Lung microvascular endothelial cell (primary cell): ENCODE results near the gene ATP6V0E1. TPM values are rescaled to one million over a fixed set of nuclear protein-coding genes. Genes with fewer than 3 reads are reported as not detected.
"Not testable (repeated sequence)": the region's sequence is repeated elsewhere in the genome, so short reads cannot be mapped to it uniquely, and the experiment has no call there.

Experiments used
- DNase-seq, 2 donors: peaks; one replicate each; pipeline versions ENCODE4 v3.0.0 to v3.0.0-alpha.2; 2010; ENCODE audit warnings: low read depth in 2 of 2
- total RNA-seq: library from RNA; depleted of rRNA; stranded (reverse); fragments of >200 nt; gene quantifications from 2 replicates; pipeline ENCODE4 v1.2.1, GENCODE V29; 2014

The ATP6V0E1 gene
- total RNA-seq, 1 donor from 2014 or later = 553 TPM

DNA sequence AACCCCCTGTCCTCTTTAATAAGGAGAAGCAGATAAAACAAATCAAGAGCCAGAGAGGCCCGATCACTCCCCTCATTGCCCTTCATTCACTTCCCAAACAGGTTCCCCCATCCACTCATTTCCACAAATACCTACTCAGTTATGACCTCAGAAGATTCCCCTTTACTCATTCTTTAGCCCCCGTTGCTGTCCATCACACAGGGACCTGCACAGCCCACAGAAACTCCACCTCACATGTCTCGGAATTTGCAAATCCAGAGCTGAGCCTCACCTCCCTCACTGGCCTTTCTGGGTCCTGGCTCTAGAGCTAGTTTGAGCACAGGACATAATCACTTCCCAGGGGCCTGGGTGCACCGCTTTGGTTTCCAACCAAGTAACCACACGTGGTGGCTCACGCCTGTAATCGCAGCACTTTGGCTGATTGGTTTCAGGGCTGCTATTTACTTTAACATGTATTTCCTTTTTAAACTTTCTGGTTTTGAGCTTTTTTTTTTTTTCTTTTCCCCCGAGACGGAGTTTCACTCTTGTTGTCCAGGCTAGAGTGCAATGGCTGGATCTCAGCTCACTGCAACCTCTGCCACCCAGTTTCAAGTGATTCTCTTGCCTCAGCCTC, 17.8 kb downstream of the ATP6V0E1 start:
- DNase-seq = no peak

DNA sequence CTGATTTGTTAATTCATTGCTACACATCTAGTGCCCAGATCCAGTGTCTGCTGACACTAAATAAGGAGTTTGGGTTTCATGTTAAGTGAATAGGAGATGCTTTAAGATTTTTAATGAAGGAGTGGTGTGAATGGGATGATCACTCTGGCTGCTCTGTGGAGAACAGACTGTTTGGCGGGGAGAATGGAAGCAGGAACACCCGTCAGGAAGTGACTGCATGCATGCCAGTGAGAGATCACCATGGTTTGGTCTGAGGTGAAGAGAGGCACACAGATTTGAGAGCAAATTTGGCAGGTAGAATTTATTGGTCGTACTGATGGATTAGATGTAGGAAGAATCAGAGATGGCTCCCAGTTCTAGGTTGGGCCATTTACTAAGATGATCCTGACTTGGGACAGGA, 19.8 kb downstream of the ATP6V0E1 start:
- peak; percentile 46 to 67 for DNase-seq

DNA sequence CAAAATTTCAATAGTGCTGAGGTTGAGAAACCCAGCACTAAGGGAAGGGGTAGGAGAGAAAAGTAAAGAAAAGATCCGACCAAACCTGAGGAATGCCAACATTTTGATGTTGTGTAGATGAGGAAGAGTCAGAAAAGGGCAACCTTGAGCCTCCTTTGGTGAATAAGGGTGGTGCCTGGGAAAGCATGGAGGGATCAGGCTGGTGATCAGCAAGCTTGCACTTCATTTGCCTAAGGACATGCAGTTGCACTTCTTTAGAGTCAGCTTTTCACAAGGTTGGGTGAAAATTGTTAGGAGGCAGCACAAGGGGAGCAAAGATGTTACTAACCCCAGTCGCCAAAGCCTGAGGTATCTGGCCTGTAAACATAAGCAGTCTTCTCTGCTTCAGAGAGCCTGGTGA, 20.4 kb downstream of the ATP6V0E1 start:
- DNase-seq = no peak

DNA sequence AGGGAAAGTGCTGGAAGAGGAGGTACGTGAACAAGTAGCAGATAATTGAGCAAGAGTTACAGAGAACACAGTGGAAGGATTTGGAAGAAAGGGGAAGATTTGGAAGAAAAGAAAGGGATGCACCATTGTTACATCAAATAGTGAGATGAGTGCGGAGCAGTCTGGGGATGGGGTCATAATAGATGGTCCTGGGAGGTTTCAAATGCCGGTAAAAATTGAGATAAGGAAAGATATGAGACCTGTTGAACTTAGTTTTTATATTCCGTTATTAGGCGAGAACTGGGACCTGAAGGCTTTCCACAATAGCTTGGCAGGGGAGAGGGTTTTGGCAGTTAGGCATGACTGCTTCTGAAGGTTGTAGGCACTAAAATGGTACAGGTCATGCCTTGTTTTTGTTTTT, 20.9 kb downstream of the ATP6V0E1 start:
- no peak for DNase-seq

DNA sequence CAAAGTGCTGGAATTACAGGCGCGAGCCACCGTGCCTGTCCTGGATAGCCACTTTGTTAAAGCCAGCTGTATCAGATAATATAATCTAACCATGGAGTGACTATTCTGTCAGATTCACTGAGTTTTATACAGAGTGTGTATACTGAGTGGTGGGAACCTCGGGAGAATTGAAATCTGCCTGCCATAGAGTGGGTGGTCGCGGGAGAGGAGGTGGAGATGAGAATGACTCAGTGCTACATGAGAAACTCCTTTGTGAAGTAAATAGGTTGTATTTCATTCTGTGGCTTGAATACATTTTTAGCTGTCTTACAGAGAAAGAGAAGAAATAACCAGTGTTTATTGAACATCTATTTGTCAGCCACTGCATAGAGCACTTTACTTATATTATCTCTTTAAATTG, 26.4 kb downstream of the ATP6V0E1 start:
- no peak for DNase-seq

DNA sequence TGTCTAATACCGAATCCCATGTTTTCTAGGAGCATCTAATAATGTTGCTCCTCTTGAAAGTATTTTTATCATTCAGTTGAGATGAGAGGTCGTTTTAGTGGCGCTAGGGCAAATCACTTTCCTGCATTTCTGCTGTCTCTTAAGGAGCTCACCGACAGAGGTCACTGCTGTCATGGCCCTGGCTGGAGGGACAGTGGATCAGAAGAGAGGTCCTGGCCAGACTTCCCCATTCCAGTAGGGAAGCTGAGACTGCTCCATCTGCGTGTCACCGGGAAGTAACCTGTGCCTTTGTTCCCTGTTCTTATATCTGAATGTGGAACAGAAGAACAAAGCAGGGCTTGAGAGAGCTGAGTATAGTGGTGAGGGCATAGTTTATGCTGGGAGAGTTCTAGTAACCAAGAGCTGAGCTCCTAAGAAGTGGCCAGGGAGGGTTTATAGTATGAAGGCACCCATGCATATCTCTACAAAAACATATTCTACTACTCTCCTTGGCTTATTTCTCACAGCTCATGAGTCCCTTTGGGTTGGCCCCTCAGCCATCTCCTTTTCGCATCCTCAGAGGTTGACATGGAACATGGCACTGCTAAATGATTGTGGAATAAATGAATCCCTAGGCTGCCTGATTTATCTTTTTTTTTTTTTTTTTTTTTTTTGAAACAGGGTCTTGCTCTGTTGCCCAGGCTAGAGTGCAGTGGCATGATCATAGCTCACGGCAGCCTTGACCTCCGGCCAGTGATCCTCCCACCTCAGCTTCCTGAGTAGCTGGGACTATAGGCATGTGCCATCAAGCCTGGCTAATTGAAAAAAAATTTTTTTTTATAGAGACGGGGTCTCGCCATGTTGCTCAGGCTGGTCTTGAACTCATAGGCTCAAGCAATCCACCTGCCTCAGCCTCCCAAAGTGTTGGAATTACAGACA, 27.2 kb downstream of the ATP6V0E1 start:
- peak; percentile 78 to 79 for DNase-seq

DNA sequence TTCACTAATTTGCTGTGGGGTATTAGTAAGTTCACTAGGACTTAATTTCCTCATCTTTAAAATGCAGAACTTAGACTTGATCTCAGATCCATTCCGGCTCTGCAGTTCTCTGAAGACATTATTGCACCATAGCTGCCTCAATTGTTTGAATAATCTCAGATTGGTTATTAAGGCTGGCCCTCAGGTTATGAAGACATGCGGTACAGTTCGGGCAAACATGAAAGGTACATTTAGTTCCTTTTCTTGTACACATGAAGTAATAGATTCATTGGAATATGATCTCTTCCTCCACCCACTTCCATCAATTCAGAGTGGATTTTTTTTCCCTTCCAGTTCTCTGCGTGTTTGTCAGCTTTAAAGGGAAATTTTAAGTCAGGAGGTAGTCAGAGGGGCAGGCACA, 28.0 kb downstream of the ATP6V0E1 start:
- peak in 1 of 2 donors; percentile 17 for DNase-seq

DNA sequence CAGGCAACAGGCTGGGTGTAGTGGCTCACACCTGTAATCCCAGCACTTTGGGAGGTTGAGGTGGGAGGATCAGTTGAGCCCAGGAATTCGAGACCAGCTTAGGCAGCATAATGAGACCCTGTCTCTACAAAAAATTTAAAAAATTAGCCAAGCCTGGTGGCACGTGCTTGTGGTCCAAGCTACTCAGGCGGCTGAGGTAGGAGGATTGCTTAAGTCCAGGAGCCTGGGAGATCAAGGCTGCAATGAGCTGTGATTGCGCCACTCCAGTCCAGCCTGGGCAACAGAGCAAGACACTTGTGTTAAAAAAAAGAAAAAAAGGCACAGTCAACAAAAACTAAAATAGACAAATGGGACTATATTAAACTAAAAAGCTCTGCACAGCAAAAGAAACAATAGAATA, 29.3 kb downstream of the ATP6V0E1 start:
- no peak for DNase-seq

DNA sequence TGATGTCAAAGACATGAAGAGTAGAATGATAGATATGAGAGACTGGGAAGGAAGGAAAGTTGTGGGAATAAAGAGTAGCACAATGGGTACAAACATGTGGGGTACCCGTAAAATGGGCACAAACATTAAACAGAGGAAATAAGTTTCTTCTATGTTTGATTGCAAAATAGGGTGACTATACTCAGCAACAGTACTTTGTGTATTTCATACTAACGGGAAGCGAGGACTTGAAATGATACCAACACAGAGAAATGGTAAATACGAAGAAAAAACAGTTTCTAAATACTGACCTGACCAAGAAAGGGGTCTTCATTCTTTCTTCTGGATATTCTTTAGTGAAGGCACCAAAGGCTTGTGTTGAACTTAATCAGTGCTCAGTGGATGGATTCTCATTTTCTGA, 31.1 kb downstream of the ATP6V0E1 start:
- DNase-seq = no peak

DNA sequence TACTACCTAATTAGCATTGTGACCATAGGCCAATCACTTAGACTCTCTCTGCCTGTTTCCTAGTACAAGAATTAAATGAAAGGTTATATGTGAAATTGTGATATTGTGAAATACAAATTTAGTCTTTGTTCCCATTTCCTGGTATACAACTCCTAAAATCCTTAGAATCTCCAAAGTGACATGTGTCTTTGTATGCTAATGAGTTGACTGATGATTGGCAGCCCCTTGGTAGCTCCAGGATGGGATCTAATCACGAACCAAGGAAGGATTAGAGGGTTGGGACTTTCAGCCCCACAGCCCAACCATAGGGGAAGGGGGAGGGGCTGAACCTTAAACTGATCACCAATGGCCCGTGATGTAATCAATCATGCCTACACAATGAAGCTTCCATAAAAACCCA, 31.6 kb downstream of the ATP6V0E1 start:
- DNase-seq = no peak

DNA sequence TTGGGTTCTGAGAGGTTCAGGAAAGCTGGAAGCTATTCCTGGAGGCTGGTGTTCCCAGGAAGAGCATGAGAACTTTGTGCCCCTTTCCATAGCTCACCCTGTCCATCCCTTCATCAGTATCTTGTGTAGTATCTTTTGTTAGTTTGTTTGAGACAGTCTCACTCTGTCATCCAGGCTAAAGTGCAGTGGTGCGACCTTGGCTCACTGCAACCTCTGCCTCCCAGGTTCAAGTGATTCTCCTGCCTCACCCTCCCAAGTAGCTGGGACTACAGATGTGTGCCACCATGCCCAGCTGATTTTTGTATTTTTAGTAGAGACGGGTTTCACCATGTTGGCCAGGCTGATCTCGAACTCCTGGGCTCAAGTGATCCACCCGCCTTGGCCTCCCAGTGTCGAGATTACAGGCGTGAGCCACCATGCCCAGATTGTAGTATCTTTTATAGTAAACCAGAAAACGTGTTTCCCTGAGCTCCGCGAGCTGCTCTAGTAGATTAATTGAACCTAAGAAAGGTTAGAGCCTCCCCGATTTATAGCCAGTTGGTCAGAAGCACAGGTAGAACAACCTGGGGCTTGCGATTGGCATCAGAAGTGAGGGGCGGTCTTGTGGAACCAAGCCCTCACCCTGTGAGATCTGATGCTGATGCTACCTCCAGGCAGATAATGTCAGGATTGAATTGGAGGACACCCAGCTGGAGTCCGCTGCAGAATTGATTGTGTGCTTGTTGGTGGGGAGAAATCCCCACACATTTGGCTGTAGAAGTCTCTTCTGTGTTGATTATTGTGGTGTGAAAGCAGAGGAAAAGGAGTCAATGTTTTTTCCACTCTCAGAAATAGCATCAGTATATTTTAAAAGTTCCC, 32.3 kb downstream of the ATP6V0E1 start:
- DNase-seq = no peak

DNA sequence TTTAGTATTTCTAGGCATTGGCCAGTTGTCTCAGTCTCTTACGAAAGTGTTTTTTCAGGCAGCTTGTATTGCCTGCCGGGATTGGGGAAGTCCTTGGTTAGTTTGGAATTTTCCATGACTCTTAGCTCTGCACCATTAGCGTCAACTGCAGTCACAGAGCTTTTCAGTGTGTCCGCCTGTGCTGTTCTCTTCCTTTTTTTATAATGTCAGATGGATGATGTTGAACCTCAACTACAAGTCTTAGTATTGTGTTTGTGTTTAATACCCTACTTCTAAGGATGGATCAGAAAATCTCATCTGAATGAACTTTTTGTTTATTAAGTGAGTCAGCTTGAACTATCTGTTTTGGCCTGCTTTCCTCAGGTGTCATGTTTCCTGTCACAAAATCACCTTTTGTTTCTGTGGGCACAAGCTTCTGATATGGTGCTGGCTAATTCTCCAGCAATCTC, 33.1 kb downstream of the ATP6V0E1 start:
- DNase-seq = peak; percentile 67 to 92

DNA sequence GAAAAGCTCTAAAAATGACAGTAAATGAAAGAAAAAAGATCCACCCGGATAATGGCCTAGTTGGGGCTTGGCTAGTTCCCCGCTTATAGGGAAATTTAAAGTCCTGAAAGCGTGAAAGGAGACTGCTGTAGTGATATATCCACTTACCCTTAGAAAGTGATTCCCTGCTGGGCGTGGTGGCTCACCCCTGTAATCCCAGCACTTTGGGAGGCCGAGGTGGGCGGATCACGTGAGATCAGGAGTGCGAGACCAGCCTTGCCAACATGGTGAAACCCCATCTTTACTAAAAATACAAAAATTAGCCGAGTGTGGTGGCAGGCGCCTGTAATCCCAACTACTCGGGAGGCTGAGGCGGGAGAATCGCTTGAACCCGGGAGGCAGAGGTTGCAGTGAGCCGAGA, 33.5 kb downstream of the ATP6V0E1 start:
- DNase-seq = not testable (repeated sequence)

DNA sequence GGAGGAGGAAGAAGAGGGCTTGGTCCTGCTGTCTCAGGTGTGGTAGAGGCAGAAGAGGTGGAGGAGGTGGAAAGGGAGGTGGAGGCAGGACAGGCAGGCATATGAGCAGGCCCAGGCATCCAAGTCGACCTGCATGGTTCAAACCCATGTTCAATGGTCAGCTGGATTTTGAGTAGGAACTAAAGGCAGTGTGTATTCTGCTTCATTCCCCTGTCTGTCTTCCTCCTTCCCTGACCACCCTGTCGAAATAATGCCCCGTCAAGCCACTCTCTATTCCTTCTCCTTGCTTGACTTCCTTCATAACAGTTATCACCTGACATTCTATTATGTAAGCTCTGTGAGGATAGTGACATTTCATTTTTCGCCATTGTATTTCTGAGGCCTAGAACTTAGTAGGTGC, 34.8 kb downstream of the ATP6V0E1 start:
- DNase-seq = no peak

DNA sequence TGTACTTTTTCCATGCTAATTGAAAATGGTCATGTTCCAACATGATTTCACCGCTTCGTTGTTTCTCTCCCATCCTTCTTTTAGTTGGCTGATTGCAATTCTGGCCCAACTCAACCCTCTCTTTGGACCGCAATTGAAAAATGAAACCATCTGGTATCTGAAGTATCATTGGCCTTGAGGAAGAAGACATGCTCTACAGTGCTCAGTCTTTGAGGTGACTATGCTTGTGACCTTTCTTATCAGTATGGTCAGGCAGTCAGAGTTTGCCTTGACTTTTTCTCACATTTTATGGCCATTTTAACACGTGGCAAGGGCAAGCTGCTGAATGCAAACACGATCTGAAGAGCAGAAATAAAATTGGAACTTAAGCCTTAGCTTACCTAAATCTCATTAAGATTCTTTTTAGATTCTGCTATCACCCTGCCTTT, 36.6 kb downstream of the ATP6V0E1 start:
- no peak for DNase-seq

DNA sequence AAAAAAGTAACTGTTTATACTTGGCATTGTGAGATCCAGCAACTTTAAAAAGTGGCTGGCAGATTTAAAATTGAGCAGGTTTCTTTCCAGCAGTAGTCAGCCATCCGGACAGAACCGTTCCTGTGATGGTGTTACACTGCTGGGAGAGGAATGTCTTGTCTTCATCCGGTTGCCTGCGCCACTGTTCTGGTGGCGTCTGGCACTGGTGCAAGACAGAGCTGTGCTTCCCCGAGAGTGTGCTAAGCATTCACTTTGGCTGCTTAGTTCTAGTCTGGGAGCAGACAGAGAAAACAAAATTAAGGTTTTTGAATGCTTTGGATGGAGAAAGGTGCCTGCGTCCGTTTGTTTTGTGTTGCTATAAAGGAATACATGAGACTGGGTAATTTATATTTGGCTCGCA, 37.1 kb downstream of the ATP6V0E1 start:
- no peak for DNase-seq

DNA sequence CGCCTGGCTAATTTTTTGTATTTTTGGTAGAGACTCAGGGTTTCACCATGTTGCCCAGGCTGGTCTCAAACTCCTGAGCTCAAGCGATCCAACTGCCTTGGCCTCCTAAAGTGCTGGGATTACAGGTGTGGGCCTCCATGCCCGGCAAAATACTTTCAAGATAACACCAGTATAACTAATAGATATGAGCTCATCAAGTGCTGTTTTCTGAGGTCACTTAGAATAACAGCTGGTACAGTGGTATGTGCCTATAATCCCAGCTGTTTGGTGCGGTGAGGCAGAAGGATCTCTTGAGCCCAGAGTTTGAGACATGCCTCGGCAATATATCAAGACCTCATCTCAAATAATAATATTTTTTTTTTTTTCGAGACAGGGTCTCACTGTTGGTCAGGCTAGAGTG, 42.1 kb downstream of the ATP6V0E1 start:
- no peak for DNase-seq

DNA sequence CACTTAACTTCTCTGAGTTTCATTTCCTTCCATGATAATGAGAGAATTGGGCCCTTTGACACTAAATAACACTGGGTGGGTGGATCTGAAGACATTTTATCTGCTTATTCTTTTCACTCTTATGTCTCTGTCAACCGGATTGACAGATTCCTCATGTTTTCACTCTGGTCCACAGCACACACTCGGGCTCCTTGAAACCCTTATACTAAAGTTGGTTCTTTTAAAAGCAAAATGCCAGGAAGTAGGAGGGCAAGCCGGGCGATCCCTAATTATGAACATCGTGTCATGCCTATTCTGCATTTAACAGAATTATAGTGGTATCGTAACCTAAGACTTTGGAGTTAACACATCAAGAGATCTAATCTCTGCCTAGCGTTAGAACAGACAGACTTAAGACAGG, 44.3 kb downstream of the ATP6V0E1 start:
- no peak for DNase-seq

DNA sequence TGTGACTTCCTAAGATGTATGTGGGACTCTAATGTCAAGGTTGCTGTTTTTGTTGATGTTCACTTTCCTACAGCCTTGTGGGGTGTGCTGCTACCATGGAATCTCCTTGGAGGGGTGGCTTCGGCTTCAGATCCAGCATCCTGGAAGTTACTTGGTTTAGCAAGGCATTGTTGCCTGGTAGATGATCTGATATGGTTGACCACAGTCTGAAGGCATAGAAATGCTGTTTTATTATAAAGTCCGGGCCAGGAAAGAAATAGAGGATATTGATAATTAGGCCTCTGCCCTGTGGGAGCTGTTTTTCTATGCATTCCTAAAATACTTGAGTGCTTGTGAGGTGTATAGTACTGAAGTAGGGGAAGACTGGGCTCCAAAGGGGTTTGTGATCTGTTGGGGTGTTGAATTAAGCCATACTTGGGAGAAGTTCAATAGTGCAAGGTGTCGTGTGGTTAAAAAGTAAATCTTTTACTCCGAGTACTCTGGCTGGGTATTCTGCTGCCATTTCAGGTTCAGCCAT, 45.3 kb downstream of the ATP6V0E1 start:
- peak in 1 of 2 donors; percentile 20 for DNase-seq

DNA sequence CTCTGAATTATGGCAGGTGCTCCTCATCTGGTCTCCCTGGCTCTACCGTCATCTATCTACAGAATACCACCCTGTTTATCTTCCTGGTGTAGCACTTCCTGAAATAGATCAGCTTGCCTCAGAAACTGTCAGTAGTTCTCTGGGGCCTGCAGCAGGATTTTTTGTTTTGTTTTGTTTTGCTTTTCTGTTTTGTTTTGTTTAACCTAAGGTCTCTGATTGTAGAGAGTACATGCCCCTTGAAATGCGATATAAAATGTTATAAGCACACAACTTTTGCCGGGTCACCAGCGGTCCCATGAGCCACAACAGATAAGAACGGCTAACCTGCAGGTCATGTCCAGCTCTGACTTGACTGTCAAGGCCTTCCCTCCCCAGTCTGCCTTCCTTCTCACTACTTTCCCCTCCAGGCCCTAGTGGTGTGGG, 45.9 kb downstream of the ATP6V0E1 start:
- DNase-seq = peak; percentile 31 to 66

DNA sequence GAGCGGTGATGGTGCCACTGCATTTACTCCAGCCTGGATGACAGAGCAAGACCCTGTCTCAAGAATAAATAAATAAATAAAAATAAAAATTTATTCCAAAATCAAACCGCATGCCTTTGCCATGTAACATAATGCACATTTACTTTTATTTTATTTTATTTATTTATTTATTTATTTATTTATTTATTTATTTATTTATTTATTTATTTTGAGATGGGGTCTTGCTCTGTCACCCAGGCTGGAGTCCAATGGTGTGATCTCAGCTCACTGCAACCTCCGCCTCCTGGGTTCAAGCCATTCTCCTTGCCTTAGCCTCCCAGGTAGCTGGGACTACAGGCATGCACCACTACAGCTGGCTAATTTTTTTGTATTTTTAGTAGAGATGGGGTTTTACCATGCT, 48.5 kb downstream of the ATP6V0E1 start:
- DNase-seq = not testable (repeated sequence)

DNA sequence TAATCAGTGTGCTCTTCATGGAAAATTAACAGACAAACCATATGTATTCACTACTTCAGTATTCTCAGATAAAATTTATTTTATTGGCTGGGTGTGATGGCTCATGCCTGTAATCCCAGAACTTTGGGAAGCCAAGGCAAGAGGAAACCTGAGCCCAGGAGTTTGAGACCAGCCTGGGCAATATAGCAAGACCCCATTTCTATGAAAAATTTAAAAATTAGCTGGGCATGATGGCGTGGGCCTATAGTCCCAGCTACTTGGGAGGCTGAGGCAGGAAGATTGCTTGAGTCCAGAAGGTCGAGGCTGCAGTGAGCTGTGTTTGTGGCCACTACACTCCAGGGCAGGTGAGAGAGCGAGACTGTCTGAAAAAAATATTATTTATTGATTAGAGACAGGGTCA, 49.2 kb downstream of the ATP6V0E1 start:
- no peak for DNase-seq
